ENCODE results near the gene PTCH1.

PTCH1 gene

DNA sequence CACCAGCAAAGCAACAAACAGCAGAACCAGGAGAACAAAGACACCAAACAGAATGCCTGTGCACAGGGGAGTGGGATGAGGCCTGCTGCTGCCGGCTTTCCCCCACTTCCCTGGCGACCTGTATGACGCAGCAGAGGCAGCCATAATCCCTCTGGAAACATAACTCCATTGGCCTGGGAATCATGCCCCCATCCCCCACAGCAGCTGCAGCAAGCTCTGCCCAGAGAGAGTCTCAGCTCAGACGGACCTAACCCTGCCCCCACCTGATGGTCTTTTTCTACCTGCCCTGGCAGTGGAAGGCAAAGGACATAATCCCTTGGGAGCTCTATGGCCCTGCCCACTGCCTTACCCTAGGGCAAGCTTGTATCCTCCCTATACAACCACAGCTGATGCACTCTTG lies 117.5 kb downstream of the PTCH1 start:
- DNase-seq: no peak

All from right kidney (tissue), 1 donor.